IMR-90 (cell line): ENCODE results near the gene LCE1A.

Experiments
- CEBPB ChIP-seq: IDR thresholded peaks from 2 replicates; pipeline ENCODE4 v1.6.1; 2012; ENCODE audit warnings: low read depth, low read length, improper control_type of control experiment
- CHD1 ChIP-seq: IDR thresholded peaks from 2 replicates; pipeline ENCODE4 v1.6.1; 2012; ENCODE audit warnings: low read depth, low read length, improper control_type of control experiment
- CTCF ChIP-seq: conservative IDR thresholded peaks from 2 replicates; pipeline ENCODE4 v1.5.1; 2012; ENCODE audit warnings: mild to moderate bottlenecking, low read depth, low read length, improper control_type of control experiment
- RAD21 ChIP-seq: IDR thresholded peaks from 2 replicates; pipeline ENCODE4 v1.6.1; 2012; ENCODE audit warnings: low read length, improper control_type of control experiment
- RFX5 ChIP-seq: IDR thresholded peaks from 2 replicates; pipeline ENCODE4 v1.8.0; 2012; ENCODE audit warnings: low read depth, mild to moderate bottlenecking, low read length, moderate library complexity
- USF2 ChIP-seq: fragments of 150-350 bp; IDR thresholded peaks from 2 replicates; pipeline ENCODE4 v1.6.1; 2017; ENCODE audit warnings: mild to moderate bottlenecking, antibody characterized with exemption, low read length, low read depth

GRCh38 chr1:152870831-152871730 lies 43.8 kb downstream of the LCE1A start:
- peak; percentile 42 for TF ChIP-seq CTCF
- TF ChIP-seq RFX5, result no peak
- TF ChIP-seq CHD1, result no peak
- TF ChIP-seq RAD21, result peak; percentile 40
- no peak for TF ChIP-seq USF2
- no peak for TF ChIP-seq CEBPB
